K562 (cell line): Measurements from ENCODE around the gene GGT5. TPM values are rescaled to one million over a fixed set of nuclear protein-coding genes. Genes with fewer than 3 reads are reported as not detected.

Experiments used
- ATAC-seq: fragments of 200-7000 bp; cut with Tn5 transposase; 3 replicates; pipeline ENCODE4 v1.9.1; 2020; ENCODE audit warnings: moderate library complexity
- BruUV-seq: library from RNA; stranded (reverse); fragments of 400-500 nt; replicated peaks from 2 replicates; lab custom pipeline; 2021; lab: Mats Ljungman, UMichigan
- CTCF ChIA-PET: fragments of 300-600 bp; formaldehyde crosslinking; extraction: SDS; loops from one replicate; lab custom pipeline; 2021; ENCODE audit warnings: low intra/inter-chr PET ratio; lab: Yijun Ruan, JAX
- POLR2A ChIA-PET: fragments of 300-600, 350-650 bp; sonication (Branson Sonifier 250); formaldehyde crosslinking; extraction: SDS; loops from one replicate; lab custom pipeline; 2021; ENCODE audit warnings: antibody characterized with exemption, inconsistent platforms; lab: Yijun Ruan, JAX
- DNase-seq, 4 experiments: peaks; one replicate each; pipeline versions ENCODE4 v3.0.0 to v3.0.0-alpha.2; 2011 to 2018; ENCODE audit warnings: low spot score in 3 of 4, mixed read lengths in 3 of 4; ENCODE audit errors: extremely low read depth in 1 of 4
- FAIRE-seq: peaks from 2 replicates; lab custom pipeline; 2011; peaks lifted over from hg19 to GRCh38; lab: Jason Lieb, UNC
- H2AFZ ChIP-seq: 2 replicates; pipeline ENCODE4 v1.6.0; 2011; ENCODE audit warnings: low read depth, low read length, control low read depth, inconsistent platforms
- H3K27ac ChIP-seq: fragments of 200-600 bp; 3 replicates; pipeline ENCODE4 v1.8.0; 2011; ENCODE audit warnings: low read depth, mild to moderate bottlenecking, control low read depth, inconsistent platforms, low read length, moderate library complexity, mixed read lengths; ENCODE audit errors: extremely low read depth
- H3K27me3 ChIP-seq, 2 experiments: fragments of 300-600 bp in 1 of 2; 2 replicates in 1 of 2; 3 replicates in 1 of 2; pipeline versions ENCODE4 v1.6.0 to v1.8.0; 2011; ENCODE audit warnings: inconsistent platforms in 2 of 2, low read length in 2 of 2, mild to moderate bottlenecking in 1 of 2, mixed read lengths in 1 of 2, moderate library complexity in 1 of 2; ENCODE audit not compliant: control insufficient read depth in 2 of 2, insufficient read depth in 2 of 2
- H3K36me3 ChIP-seq: fragments of 300-600 bp; 3 replicates; pipeline ENCODE4 v1.8.0; 2011; ENCODE audit warnings: mild to moderate bottlenecking, low read length, inconsistent platforms; ENCODE audit not compliant: control insufficient read depth, insufficient read depth
- H3K4me1 ChIP-seq, 2 experiments: fragments of 200-600 bp in 1 of 2; replicated peaks in 1 of 2; 2 replicates in 1 of 2; 3 replicates in 1 of 2; pipeline versions ENCODE4 v1.5.1 to v1.8.0; 2011; ENCODE audit warnings: inconsistent platforms in 2 of 2, low read length in 2 of 2, mild to moderate bottlenecking in 1 of 2, mixed read lengths in 1 of 2, moderate library complexity in 1 of 2; ENCODE audit not compliant: control insufficient read depth in 2 of 2, insufficient read depth in 2 of 2
- H3K4me2 ChIP-seq: 2 replicates; pipeline ENCODE4 v1.6.1; 2011; ENCODE audit warnings: low read length, control low read depth, inconsistent platforms, mixed read lengths; ENCODE audit not compliant: insufficient read depth
- H3K4me3 ChIP-seq: fragments of 200-600 bp; sonication (generic), shearing (Covaris generic); 2 replicates; pipeline ENCODE4 v1.5.1; 2016; ENCODE audit warnings: control low read depth, inconsistent platforms
- H3K79me2 ChIP-seq: fragments of 200-600 bp; 3 replicates; pipeline ENCODE4 v1.8.0; 2011; ENCODE audit warnings: low read length, inconsistent platforms; ENCODE audit not compliant: control insufficient read depth, insufficient read depth
- H3K9ac ChIP-seq, 2 experiments: 2 replicates each; pipeline versions ENCODE4 v1.6.0 to v1.6.1; 2011; ENCODE audit warnings: low read depth in 2 of 2, low read length in 2 of 2, control low read depth in 1 of 2, inconsistent platforms in 1 of 2, mild to moderate bottlenecking in 1 of 2, mixed read lengths in 1 of 2; ENCODE audit not compliant: insufficient read depth in 1 of 2
- H3K9me1 ChIP-seq: one replicate; pipeline ENCODE4 v1.6.0; 2011; ENCODE audit warnings: inconsistent platforms, mild to moderate bottlenecking, low read length, moderate library complexity; ENCODE audit not compliant: control insufficient read depth, insufficient read depth
- H3K9me3 ChIP-seq: replicated peaks from 2 replicates; pipeline ENCODE4 v1.5.1; 2011; ENCODE audit warnings: low read depth, low read length, inconsistent platforms; ENCODE audit not compliant: control insufficient read depth, insufficient read depth
- H4K20me1 ChIP-seq: replicated peaks from 2 replicates; pipeline ENCODE4 v1.6.1; 2011; ENCODE audit warnings: low read length, inconsistent platforms, mixed read lengths; ENCODE audit not compliant: control insufficient read depth, insufficient read depth
- BRCA1 ChIP-seq, 2 experiments: fragments of 450-650 bp in 1 of 2; sonication (generic) in 1 of 2; formaldehyde crosslinking in 1 of 2; IDR thresholded peaks; 2 replicates each; pipeline versions ENCODE4 v1.5.0 to v1.6.1; 2017 to 2020; ENCODE audit warnings: mild to moderate bottlenecking in 1 of 2, missing genetic modification reagents in 1 of 2
- GTF2F1 ChIP-seq: IDR thresholded peaks from 2 replicates; pipeline ENCODE4 v1.6.1; 2011; ENCODE audit warnings: low read depth, low read length, improper control_type of control experiment
- NCOA1 ChIP-seq: fragments of 450-650 bp; IDR thresholded peaks from 2 replicates; pipeline ENCODE4 v1.6.1; 2016; ENCODE audit warnings: low read depth
- RBM22 ChIP-seq: fragments of 200-400 bp; formaldehyde crosslinking; IDR thresholded peaks from 2 replicates; pipeline ENCODE4 v1.6.1; 2018; ENCODE audit warnings: low read length, low read depth; ENCODE audit not compliant: poor library complexity, severe bottlenecking
- TBP ChIP-seq: optimal IDR thresholded peaks from 2 replicates; pipeline ENCODE3; 2011; ENCODE audit warnings: low read depth, low read length, improper control_type of control experiment
- TCFL5 ChIP-seq: fragments of 250-450 bp; sonication (Bioruptor Pico); conservative IDR thresholded peaks from 2 replicates; pipeline ENCODE4 v1.6.1; 2021; ENCODE audit warnings: mild to moderate bottlenecking, moderate library complexity, matching md5 sums
- ZNF134 ChIP-seq: fragments of 250-450 bp; sonication (Bioruptor Pico); conservative IDR thresholded peaks from 2 replicates; pipeline ENCODE4 v1.4.0; 2020
- ZNF347 ChIP-seq: fragments of 450-650 bp; formaldehyde crosslinking; IDR thresholded peaks from 2 replicates; pipeline ENCODE4 v1.4.0; 2020; ENCODE audit warnings: low read depth, mild to moderate bottlenecking, moderate library complexity
- ZNF639 ChIP-seq, 2 experiments: fragments of 200-800 bp in 1 of 2; sonication (Bioruptor generic) in 1 of 2; sonication (generic) in 1 of 2; formaldehyde crosslinking in 1 of 2; IDR thresholded peaks in 1 of 2; conservative IDR thresholded peaks in 1 of 2; 2 replicates each; pipeline versions ENCODE4 v1.5.0 to v1.6.1; 2016 to 2020; ENCODE audit warnings: missing compliant biosample characterization in 1 of 2, missing genetic modification characterization in 1 of 2, missing genetic modification reagents in 1 of 2
- ZNF668 ChIP-seq: fragments of 250-450 bp; sonication (Bioruptor Pico); IDR thresholded peaks from 2 replicates; pipeline ENCODE4 v1.8.0; 2022; ENCODE audit warnings: mild to moderate bottlenecking, inconsistent platforms
- WGBS: fragments of 100-300 bp; shearing (Covaris generic); methylation state at CpG from one replicate; pipeline ENCODE4 v1.1.6; 2016; ENCODE audit warnings: low coverage, mixed read lengths; ENCODE audit not compliant: insufficient coverage; ENCODE audit errors: missing lambda C conversion rate; 5-methylcytosine and 5-hydroxymethylcytosine counted together
- in situ Hi-C: fragments of 300-500 bp; cut with MboI; formaldehyde crosslinking; loops from 4 replicates; pipeline ENCODE4 v1.15.0; 2018; ENCODE audit warnings: inconsistent platforms, mixed read lengths
- intact Hi-C: fragments of 100-400 bp; cut with micrococcal nuclease; formaldehyde crosslinking; loops from 2 replicates; pipeline ENCODE4 v1.14.2; 2022
- polyA plus RNA-seq, 8 experiments: library from polyadenylated mRNA; depleted of rRNA in 4 of 8; stranded (reverse) in 5 of 8; unstranded in 3 of 8; fragments of >200 nt; fragmentation: Nextera tagmentation in 2 of 8; fragmentation: Illumina TruSeq in 1 of 8; extraction: Ambion mirVana in 2 of 8; extraction: Trizol in 1 of 8; gene quantifications; 2 replicates each; pipeline versions ENCODE4 v1.2.1 to v1.2.3, GENCODE V29; 2011 to 2014; ENCODE audit warnings: inconsistent platforms in 1 of 8, missing spikeins in 1 of 8
- total RNA-seq, 7 experiments: library from RNA; depleted of rRNA in 6 of 7; stranded (reverse); fragments of >200 nt in 6 of 7; fragmentation: Illumina TruSeq in 2 of 7; extraction: Trizol in 2 of 7; gene quantifications; 2 replicates each; pipeline versions ENCODE4 v1.2.1 to v1.2.3, GENCODE V29; 2011 to 2021; ENCODE audit warnings: low replicate concordance in 1 of 7
- TF ChIP-seq, protein P1 (sequence below), 2 experiments: fragments of 450-650 bp in 1 of 2; sonication (generic) in 1 of 2; formaldehyde crosslinking in 1 of 2; IDR thresholded peaks in 1 of 2; conservative IDR thresholded peaks in 1 of 2; 2 replicates each; pipeline versions ENCODE4 v1.6.1 to v1.8.1; 2016 to 2023; ENCODE audit warnings: mild to moderate bottlenecking in 2 of 2, moderate library complexity in 2 of 2, inconsistent platforms in 1 of 2, missing genetic modification reagents in 1 of 2
- TF ChIP-seq, protein P2 (sequence below): fragments of 150-350 bp; IDR thresholded peaks from 2 replicates; pipeline ENCODE4 v1.6.1; 2014; ENCODE audit warnings: low read depth, mild to moderate bottlenecking, low read length, borderline replicate concordance

Gene GGT5
- total and polyA plus RNA-seq, 9 of the 15 experiments (the other 6 are each of a cell fraction or from before 2014, with no cell fraction given): 0.07 to 0.69 (median 0.18) TPM; not detected in 4

- Histone ChIP-seq H3K36me3 (no peaks in the 10 kb centered on the region), H2AFZ (no peak overlapping the region), H3K4me2 (no peak overlapping the region), H3K4me1 (peaks cover 0 to 13% of the 10 kb centered on the region in 2 experiments; a peak in 2 of 5 replicates), H3K9ac (no peak overlapping the region), H4K20me1 (no peaks in the 10 kb centered on the region), H3K27me3 (no peaks in the 10 kb centered on the region), H3K79me2 (no peaks in the 10 kb centered on the region), H3K9me1 (no peaks in the 10 kb centered on the region), H3K4me3 (no peak overlapping the region), H3K27ac (no peak overlapping the region), H3K9me3 (no peaks in the 10 kb centered on the region)
- POLR2A ChIA-PET: interaction anchor here (0.6 to 0.8 kb wide), 2 partner anchors 9 to 310 kb away, joined by 3 to 6 read pairs; no protein-coding TSS in a partner anchor
- BruUV-seq: no TSS peak
- intact Hi-C loops: no loop called here
- WGBS: 75% methylated on average over 5 of the region's 6 CpGs
- ATAC-seq: no peak
- DNase-seq: no peak
- CTCF ChIA-PET: no interaction called here
- in situ Hi-C loops: loop anchor here (5.0 kb wide), 1 partner anchor 44 kb away; no protein-coding TSS in a partner anchor
- FAIRE-seq: no peak
- no peak for TF ChIP-seq ZNF668 (CRISPR knock-in tag)
- TF ChIP-seq ZNF639 (CRISPR knock-in tag; conservative IDR thresholded peaks at IDR 0.05 in 1 of 2, IDR thresholded peaks at IDR 0.05 in 1 of 2): no peak
- TF ChIP-seq RBM22: no peak
- no peak for TF ChIP-seq TCFL5 (CRISPR knock-in tag)
- TF ChIP-seq BRCA1 (IDR thresholded peaks at IDR 0.05): no peak
- no peak for TF ChIP-seq BRCA1 (CRISPR knock-in tag; IDR thresholded peaks at IDR 0.05)
- TF ChIP-seq GTF2F1: no peak
- TF ChIP-seq TBP: no peak
- no peak for TF ChIP-seq ZNF134 (CRISPR knock-in tag)
- TF ChIP-seq, protein P1, sequence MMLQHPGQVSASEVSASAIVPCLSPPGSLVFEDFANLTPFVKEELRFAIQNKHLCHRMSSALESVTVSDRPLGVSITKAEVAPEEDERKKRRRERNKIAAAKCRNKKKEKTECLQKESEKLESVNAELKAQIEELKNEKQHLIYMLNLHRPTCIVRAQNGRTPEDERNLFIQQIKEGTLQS (IDR thresholded peaks at IDR 0.05): no peak
- TF ChIP-seq, protein P1 (CRISPR knock-in tag; conservative IDR thresholded peaks at IDR 0.05): no peak
- TF ChIP-seq ZNF347 (CRISPR knock-in tag): no peak
- TF ChIP-seq NCOA1: no peak
- TF ChIP-seq, protein P2, sequence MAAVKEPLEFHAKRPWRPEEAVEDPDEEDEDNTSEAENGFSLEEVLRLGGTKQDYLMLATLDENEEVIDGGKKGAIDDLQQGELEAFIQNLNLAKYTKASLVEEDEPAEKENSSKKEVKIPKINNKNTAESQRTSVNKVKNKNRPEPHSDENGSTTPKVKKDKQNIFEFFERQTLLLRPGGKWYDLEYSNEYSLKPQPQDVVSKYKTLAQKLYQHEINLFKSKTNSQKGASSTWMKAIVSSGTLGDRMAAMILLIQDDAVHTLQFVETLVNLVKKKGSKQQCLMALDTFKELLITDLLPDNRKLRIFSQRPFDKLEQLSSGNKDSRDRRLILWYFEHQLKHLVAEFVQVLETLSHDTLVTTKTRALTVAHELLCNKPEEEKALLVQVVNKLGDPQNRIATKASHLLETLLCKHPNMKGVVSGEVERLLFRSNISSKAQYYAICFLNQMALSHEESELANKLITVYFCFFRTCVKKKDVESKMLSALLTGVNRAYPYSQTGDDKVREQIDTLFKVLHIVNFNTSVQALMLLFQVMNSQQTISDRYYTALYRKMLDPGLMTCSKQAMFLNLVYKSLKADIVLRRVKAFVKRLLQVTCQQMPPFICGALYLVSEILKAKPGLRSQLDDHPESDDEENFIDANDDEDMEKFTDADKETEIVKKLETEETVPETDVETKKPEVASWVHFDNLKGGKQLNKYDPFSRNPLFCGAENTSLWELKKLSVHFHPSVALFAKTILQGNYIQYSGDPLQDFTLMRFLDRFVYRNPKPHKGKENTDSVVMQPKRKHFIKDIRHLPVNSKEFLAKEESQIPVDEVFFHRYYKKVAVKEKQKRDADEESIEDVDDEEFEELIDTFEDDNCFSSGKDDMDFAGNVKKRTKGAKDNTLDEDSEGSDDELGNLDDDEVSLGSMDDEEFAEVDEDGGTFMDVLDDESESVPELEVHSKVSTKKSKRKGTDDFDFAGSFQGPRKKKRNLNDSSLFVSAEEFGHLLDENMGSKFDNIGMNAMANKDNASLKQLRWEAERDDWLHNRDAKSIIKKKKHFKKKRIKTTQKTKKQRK: no peak
Measured at GRCh38 chr22:24198682-24199052, 46.2 kb downstream of the GGT5 start.
